Measurements from ENCODE around the gene CCDC87. TPM values are rescaled to one million over a fixed set of nuclear protein-coding genes. Genes with fewer than 3 reads are reported as not detected.

Gene CCDC87
- total RNA-seq, 4 donors from 2014 or later: 0.35 to 0.38 TPM; not detected in 2

- Histone ChIP-seq H3K27ac (no peak overlapping the region), H3K27me3 (no peaks in the 10 kb centered on the region), H3K4me1 (peaks cover 0 to 15% (median 6%) of the 10 kb centered on the region in 4 donors), H3K36me3 (peaks cover 0 to 39% (median 0%) of the 10 kb centered on the region in 3 donors), H3K9me3 (no peaks in the 10 kb centered on the region), H3K4me3 (no peak overlapping the region)
- DNase-seq: no peak
- TF ChIP-seq POLR2A (IDR thresholded peaks at IDR 0.05) (no peak), CTCF (IDR thresholded peaks at IDR 0.05) (no peak)
These were observed 11.3 kb upstream of the CCDC87 start for GRCh38 chr11:66604155-66604554.

DNA sequence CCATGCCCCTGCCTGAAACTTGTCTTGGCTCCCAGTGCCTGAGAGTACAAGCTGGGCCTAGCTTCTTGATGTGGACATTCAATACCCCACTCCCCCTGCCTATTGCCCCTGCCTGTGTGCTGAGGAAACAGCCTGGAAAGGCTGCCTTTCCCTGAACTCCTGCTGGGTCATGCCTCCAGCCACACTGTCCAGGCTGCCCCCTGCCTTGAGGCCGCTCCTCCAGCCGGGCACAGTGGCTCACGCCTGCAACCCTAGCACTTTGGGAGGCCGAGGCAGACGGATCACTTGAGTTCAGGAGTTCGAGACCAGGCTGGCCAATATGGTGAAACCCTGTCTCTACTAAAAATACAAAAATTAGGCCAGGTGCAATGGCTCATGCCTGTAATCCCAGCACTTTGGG lies 10.2 kb upstream of the CCDC87 start:
- TF ChIP-seq CTCF (IDR thresholded peaks at IDR 0.05): no peak
- TF ChIP-seq POLR2A (IDR thresholded peaks at IDR 0.05): no peak
- no peak overlapping the region for H3K27ac ChIP-seq

GRCh38 chr11:66600631-66601233 lies 7.9 kb upstream of the CCDC87 start:
- Histone ChIP-seq H3K27ac (no peak overlapping the region), H3K36me3 (peaks cover 0 to 37% (median 0%) of the 10 kb centered on the region in 3 donors), H3K4me3 (no peak overlapping the region), H3K4me1 (peaks cover 0 to 4% (median 3%) of the 10 kb centered on the region in 4 donors), H3K9me3 (no peaks in the 10 kb centered on the region), H3K27me3 (no peaks in the 10 kb centered on the region)
- TF ChIP-seq POLR2A (IDR thresholded peaks at IDR 0.05) (no peak), CTCF (IDR thresholded peaks at IDR 0.05) (no peak)
- DNase-seq: no peak

More for the DNA sequence above, 10.2 kb upstream of the CCDC87 start:
- Histone ChIP-seq H3K9me3 (no peaks in the 10 kb centered on the region), H3K27me3 (no peaks in the 10 kb centered on the region), H3K36me3 (peaks cover 0 to 43% (median 0%) of the 10 kb centered on the region in 3 donors), H3K4me3 (no peak overlapping the region), H3K4me1 (peaks cover 0 to 11% (median 5%) of the 10 kb centered on the region in 4 donors)
- DNase-seq: no peak

GRCh38 chr11:66600219-66600618 lies 7.4 kb upstream of the CCDC87 start:
- Histone ChIP-seq H3K27ac (no peak overlapping the region), H3K9me3 (no peaks in the 10 kb centered on the region), H3K27me3 (no peaks in the 10 kb centered on the region), H3K4me3 (no peak overlapping the region), H3K36me3 (peaks cover 0 to 32% (median 0%) of the 10 kb centered on the region in 3 donors), H3K4me1 (peaks cover 0 to 9% (median 7%) of the 10 kb centered on the region in 4 donors)
- TF ChIP-seq POLR2A (IDR thresholded peaks at IDR 0.05) (no peak), CTCF (IDR thresholded peaks at IDR 0.05) (no peak)
- no peak for DNase-seq

DNA sequence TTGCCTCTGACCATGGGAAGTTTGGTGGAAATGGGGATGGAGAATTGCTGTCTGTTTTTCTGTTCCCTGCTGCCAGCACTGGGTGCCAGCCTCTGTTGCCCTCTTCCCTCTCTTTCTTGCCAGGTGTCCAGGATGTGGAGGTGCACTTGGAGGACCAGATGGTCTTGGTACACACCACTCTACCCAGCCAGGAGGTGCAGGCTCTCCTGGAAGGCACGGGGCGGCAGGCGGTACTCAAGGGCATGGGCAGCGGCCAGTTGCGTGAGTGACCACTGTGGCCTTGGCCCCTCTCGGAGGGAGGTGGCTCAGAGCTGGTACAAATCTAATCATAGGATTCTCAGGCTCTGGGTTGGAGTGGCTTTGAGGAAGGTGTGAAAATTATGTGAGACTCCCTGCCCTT lies 6.1 kb upstream of the CCDC87 start:
- Histone ChIP-seq H3K36me3 (peaks cover 0 to 26% (median 0%) of the 10 kb centered on the region in 3 donors), H3K27ac (no peak overlapping the region), H3K4me3 (no peak overlapping the region), H3K9me3 (no peaks in the 10 kb centered on the region), H3K27me3 (no peaks in the 10 kb centered on the region), H3K4me1 (peaks cover 0 to 21% (median 14%) of the 10 kb centered on the region in 4 donors)
- TF ChIP-seq POLR2A (IDR thresholded peaks at IDR 0.05): no peak
- no peak for TF ChIP-seq CTCF (IDR thresholded peaks at IDR 0.05)
- DNase-seq: no peak

All from Peyer's patch (tissue), 4 donors.